ENCODE data around the gene CAMKK1. TPM values are rescaled to one million over a fixed set of nuclear protein-coding genes. Genes with fewer than 3 reads are reported as not detected.
A peak's percentile ranks its signal among the peaks of the same experiment; 100 is the strongest.

The CAMKK1 gene
- total and polyA plus RNA-seq, 2 experiments from 2014 or later = 4.3 to 7.1 TPM

GRCh38 chr17:3926860-3927627, 34.2 kb upstream of the CAMKK1 start (continued):
- TF ChIP-seq ETS1 (IDR thresholded peaks at IDR 0.05) (no peak), EZH2 (IDR thresholded peaks at IDR 0.05; ENCODE audit: low read depth, unreplicated experiment) (no peak), REST (IDR thresholded peaks at IDR 0.05; ENCODE audit: unreplicated experiment) (no peak), ZNF114 (CRISPR knock-in tag; IDR thresholded peaks at IDR 0.05) (no peak)

GRCh38 chr17:3925684-3926485, 33.0 kb upstream of the CAMKK1 start:
- H3K4me1 ChIP-seq (ENCODE audit: insufficient read depth) = no peaks in the 10 kb centered on the region
- peak; percentile 29 for ATAC-seq
- no peaks in the 10 kb centered on the region for H3K9me2 ChIP-seq (ENCODE audit: insufficient read depth)
- H3K27me3 Mint-ChIP-seq (ENCODE audit: insufficient read depth, low read depth, poor library complexity) = peaks cover 10% of the 10 kb centered on the region
- H3K79me2 ChIP-seq (replicated peaks; ENCODE audit: insufficient read depth) = no peaks in the 10 kb centered on the region
- H3K4me1 Mint-ChIP-seq = peaks cover 13% of the 10 kb centered on the region
- DNase-seq (ENCODE audit: low spot score) = no peak
- H3K27ac Mint-ChIP-seq = no peak overlapping the region
- no peaks in the 10 kb centered on the region for H4K20me1 ChIP-seq (replicated peaks; ENCODE audit: insufficient read depth)
- no peaks in the 10 kb centered on the region for H3K9me3 Mint-ChIP-seq
- no peaks in the 10 kb centered on the region for H3K36me3 ChIP-seq (ENCODE audit: insufficient read depth)
- H3F3A ChIP-seq (replicated peaks; ENCODE audit: low read depth) = no peaks in the 10 kb centered on the region
- TF ChIP-seq JUNB (IDR thresholded peaks at IDR 0.05; ENCODE audit: unreplicated experiment) = no peak
- no peak for TF ChIP-seq EZH2phosphoT487 (IDR thresholded peaks at IDR 0.05; ENCODE audit: unreplicated experiment)
- TF ChIP-seq ZNF114 (CRISPR knock-in tag; IDR thresholded peaks at IDR 0.05) = no peak
- no peak for TF ChIP-seq ETS1 (IDR thresholded peaks at IDR 0.05)
- no peak for TF ChIP-seq EZH2 (IDR thresholded peaks at IDR 0.05; ENCODE audit: low read depth, unreplicated experiment)
- no peak overlapping the region for H3K4me3 Mint-ChIP-seq
- H3K27ac ChIP-seq (ENCODE audit: low read depth) = no peak overlapping the region
- H3K27me3 ChIP-seq (ENCODE audit: insufficient read depth) = no peaks in the 10 kb centered on the region
- no peaks in the 10 kb centered on the region for H3K36me3 Mint-ChIP-seq (ENCODE audit: low read depth)
- no peak overlapping the region for H2AFZ ChIP-seq
- H3K4me2 ChIP-seq = no peak overlapping the region
- no peak overlapping the region for H3K4me3 ChIP-seq

All from GM23338 (cell line).